Erythroblast (primary cell): Measurements from ENCODE around the gene TRIM9.

Experiments used
- GATA1 ChIP-seq: IDR thresholded peaks from 2 replicates; pipeline ENCODE4 v1.6.1; 2011; ENCODE audit warnings: low read depth, mild to moderate bottlenecking, control low read depth, low read length, moderate library complexity
- POLR2A ChIP-seq: IDR thresholded peaks from 2 replicates; pipeline ENCODE4 v1.6.1; 2011; ENCODE audit warnings: mild to moderate bottlenecking, low read length

- TF ChIP-seq POLR2A (no peak), GATA1 (no peak)
Observed at GRCh38 chr14:51068268-51068667, 26.6 kb downstream of the TRIM9 start.
